Body of pancreas (tissue), 4 donors: Measurements from ENCODE around the gene SUPT4H1.

Source experiments
- POLR2A ChIP-seq, 3 donors: fragments of 450-650 bp; IDR thresholded peaks; one replicate each; pipeline ENCODE4 v1.6.1; 2016; ENCODE audit warnings: antibody characterized with exemption in 3 of 3, mild to moderate bottlenecking in 2 of 3
- TF ChIP-seq, protein P1 (sequence below), 7 experiments: fragments of 450-650 bp in 4 of 7; fragments of 200-600 bp in 3 of 7; sonication (generic) in 3 of 7; IDR thresholded peaks; one replicate each; pipeline ENCODE4 v1.5.1; 2016 to 2019; ENCODE audit warnings: antibody characterized with exemption in 7 of 7

GRCh38 chr17:58368860-58369213 lies 16.8 kb upstream of the SUPT4H1 start:
- TF ChIP-seq, protein P1, sequence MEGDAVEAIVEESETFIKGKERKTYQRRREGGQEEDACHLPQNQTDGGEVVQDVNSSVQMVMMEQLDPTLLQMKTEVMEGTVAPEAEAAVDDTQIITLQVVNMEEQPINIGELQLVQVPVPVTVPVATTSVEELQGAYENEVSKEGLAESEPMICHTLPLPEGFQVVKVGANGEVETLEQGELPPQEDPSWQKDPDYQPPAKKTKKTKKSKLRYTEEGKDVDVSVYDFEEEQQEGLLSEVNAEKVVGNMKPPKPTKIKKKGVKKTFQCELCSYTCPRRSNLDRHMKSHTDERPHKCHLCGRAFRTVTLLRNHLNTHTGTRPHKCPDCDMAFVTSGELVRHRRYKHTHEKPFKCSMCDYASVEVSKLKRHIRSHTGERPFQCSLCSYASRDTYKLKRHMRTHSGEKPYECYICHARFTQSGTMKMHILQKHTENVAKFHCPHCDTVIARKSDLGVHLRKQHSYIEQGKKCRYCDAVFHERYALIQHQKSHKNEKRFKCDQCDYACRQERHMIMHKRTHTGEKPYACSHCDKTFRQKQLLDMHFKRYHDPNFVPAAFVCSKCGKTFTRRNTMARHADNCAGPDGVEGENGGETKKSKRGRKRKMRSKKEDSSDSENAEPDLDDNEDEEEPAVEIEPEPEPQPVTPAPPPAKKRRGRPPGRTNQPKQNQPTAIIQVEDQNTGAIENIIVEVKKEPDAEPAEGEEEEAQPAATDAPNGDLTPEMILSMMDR (IDR thresholded peaks at IDR 0.05) = no peak
- no peak for TF ChIP-seq POLR2A (IDR thresholded peaks at IDR 0.05)
